ENCODE measurements around the gene LARP6.

DNA sequence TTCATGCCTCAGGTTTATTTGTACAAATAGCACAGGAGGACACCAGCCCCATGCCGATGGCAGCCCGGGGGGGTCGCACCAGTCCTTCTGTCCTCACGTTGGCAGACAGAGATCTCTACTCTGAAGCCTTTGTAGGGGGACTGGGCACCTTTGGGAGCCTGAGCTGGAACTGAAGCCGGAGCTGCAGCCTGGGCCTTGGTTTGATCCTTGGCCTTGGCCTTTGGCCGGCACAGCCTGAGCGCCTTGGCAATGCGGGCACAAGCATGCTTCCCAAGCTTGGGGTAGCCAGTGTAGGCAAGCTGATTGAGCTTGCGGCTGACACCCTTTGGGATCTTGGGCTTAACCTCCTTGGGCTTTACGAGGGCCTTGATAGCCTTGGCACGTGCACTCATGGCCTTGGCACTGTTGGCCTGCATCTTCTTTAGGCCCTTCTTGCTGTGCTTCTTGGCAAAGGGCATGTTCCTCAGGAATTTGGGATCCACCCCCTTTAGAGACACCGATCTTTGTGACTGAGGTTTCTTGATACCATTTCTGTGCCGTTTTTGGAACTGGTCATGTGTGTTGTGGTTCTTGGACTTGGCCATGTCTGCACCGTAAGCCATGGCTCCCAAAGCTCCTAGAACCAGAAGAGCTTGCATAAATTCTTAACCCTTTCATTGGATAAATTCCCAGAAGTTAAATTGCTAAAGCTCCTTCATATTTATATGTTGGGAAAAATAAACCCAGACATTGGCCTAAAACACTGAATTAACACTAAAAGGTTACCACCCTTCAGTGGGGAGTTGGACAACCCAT, 57.2 kb downstream of the LARP6 start:
- TF ChIP-seq, protein P1, sequence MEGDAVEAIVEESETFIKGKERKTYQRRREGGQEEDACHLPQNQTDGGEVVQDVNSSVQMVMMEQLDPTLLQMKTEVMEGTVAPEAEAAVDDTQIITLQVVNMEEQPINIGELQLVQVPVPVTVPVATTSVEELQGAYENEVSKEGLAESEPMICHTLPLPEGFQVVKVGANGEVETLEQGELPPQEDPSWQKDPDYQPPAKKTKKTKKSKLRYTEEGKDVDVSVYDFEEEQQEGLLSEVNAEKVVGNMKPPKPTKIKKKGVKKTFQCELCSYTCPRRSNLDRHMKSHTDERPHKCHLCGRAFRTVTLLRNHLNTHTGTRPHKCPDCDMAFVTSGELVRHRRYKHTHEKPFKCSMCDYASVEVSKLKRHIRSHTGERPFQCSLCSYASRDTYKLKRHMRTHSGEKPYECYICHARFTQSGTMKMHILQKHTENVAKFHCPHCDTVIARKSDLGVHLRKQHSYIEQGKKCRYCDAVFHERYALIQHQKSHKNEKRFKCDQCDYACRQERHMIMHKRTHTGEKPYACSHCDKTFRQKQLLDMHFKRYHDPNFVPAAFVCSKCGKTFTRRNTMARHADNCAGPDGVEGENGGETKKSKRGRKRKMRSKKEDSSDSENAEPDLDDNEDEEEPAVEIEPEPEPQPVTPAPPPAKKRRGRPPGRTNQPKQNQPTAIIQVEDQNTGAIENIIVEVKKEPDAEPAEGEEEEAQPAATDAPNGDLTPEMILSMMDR (IDR thresholded peaks at IDR 0.05), result no peak
- no peak for TF ChIP-seq POLR2A (IDR thresholded peaks at IDR 0.05)

All from testis (tissue), 2 donors.